DMS153 treated with DMSO at 0.1 percent for 48 hours (cell line): Measurements from ENCODE around the gene SEMA7A.

Source experiments
- DNase-seq: peaks from one replicate; lab custom pipeline; 2025; ENCODE audit not compliant: unreplicated experiment; lab: John Stamatoyannopoulos, UW

The SEMA7A gene

GRCh38 chr15:74417670-74418069 is 16.1 kb downstream of the SEMA7A start:
- no peak for DNase-seq

- no peak for DNase-seq
Measured at GRCh38 chr15:74417225-74417624, 16.5 kb downstream of the SEMA7A start.

- no peak for DNase-seq
Measured at GRCh38 chr15:74415966-74416916, 17.5 kb downstream of the SEMA7A start.

- no peak for DNase-seq
Measured at GRCh38 chr15:74414603-74415338, 19.0 kb downstream of the SEMA7A start.

- no peak for DNase-seq
Measured at GRCh38 chr15:74414081-74414580, 19.6 kb downstream of the SEMA7A start.

GRCh38 chr15:74413350-74414080 is 20.2 kb downstream of the SEMA7A start:
- no peak for DNase-seq

- DNase-seq = no peak
Measured at GRCh38 chr15:74412159-74412558, 21.6 kb downstream of the SEMA7A start.

GRCh38 chr15:74411686-74412085 is 22.1 kb downstream of the SEMA7A start:
- DNase-seq = no peak

- no peak for DNase-seq
Measured at GRCh38 chr15:74410502-74410901, 23.3 kb downstream of the SEMA7A start.

- DNase-seq = no peak
Measured at GRCh38 chr15:74409225-74409624, 24.5 kb downstream of the SEMA7A start.

- no peak for DNase-seq
Measured at GRCh38 chr15:74408815-74409214, 24.9 kb downstream of the SEMA7A start.

GRCh38 chr15:74408385-74408784 is 25.4 kb downstream of the SEMA7A start:
- no peak for DNase-seq

GRCh38 chr15:74406992-74407705 is 26.6 kb downstream of the SEMA7A start:
- no peak for DNase-seq

GRCh38 chr15:74406517-74406916 is 27.2 kb downstream of the SEMA7A start:
- no peak for DNase-seq

GRCh38 chr15:74405823-74406222 is 27.9 kb downstream of the SEMA7A start:
- no peak for DNase-seq

- no peak for DNase-seq
Measured at GRCh38 chr15:74403991-74404563, 29.7 kb downstream of the SEMA7A start.

GRCh38 chr15:74403588-74403919 is 30.2 kb downstream of the SEMA7A start:
- DNase-seq = no peak

- DNase-seq = no peak
Measured at GRCh38 chr15:74402873-74403587, 30.7 kb downstream of the SEMA7A start.

- no peak for DNase-seq
Measured at GRCh38 chr15:74402337-74402841, 31.4 kb downstream of the SEMA7A start.
